HG03064 (cell line): ENCODE data around the gene MALRD1.
"Not testable (repeated sequence)": the region's sequence is repeated elsewhere in the genome, so short reads cannot be mapped to it uniquely, and the experiment has no call there.

Experiments
- ATAC-seq: cut with Tn5 transposase; IDR thresholded peaks from one replicate; pipeline ENCODE4 v1.9.1; 2021; ENCODE audit warnings: low read depth; ENCODE audit not compliant: unreplicated experiment

The MALRD1 gene

DNA sequence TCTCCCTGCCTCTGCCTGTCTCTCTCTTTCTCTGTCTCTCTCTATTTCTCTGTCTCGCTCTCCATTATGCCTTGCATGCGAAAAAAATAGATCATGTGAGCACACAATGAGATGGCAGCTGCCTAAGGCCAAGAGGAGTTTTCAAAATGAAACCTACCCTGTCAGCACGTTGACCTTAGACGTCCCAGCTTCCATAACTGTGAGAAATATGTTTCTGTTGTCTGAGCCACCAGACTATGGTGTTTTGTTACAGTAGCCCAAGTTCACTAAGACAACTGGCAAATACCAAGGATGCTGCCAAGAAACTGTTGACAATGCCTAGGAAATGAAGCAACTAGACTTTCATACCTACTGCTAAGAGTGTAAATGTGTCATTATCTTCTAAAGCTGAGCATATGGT is 697.1 kb downstream of the MALRD1 start:
- no peak for ATAC-seq

DNA sequence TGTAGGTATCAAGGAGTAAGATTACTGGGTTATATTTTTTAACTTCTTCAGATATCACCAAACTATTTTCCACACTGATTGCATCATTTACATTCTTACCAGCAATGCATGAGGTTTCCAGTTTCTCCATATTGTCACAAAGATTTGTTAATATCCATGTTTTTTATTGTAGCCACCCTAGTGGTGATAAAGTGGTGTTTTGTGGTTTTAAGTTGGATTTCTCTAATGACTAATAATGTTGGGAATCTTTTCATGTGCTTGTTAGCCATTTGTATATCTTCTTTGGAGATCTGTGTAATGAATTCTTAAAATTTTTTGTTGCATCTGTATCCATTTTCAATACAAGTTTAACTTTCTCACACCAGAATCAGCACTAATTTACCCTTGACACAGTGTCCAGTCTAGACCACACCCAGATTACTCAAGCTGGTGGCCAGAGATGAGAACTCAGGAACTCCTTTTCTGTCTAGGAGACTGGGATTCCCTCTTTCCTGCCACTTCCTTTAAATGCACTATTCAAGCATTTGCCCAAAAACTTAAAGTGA is 700.7 kb downstream of the MALRD1 start:
- ATAC-seq: no peak

DNA sequence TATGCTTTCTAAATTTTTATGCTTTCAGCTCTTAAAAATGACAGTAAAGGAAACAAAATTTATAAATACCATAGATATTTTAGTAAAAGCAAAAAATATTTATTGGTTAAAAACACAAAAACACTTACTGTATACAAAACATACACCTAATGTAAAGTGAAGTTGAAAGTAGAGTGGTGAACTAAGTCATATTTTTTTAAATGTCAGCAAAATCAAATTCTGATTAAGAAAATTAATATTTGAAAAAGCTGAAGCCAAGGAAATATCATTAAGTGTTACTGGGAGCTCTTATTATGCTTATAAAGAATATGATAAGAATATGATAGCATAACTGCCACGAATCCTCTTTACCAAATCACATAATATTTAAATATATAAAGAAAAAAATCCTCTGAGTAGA is 702.4 kb downstream of the MALRD1 start:
- ATAC-seq: no peak

DNA sequence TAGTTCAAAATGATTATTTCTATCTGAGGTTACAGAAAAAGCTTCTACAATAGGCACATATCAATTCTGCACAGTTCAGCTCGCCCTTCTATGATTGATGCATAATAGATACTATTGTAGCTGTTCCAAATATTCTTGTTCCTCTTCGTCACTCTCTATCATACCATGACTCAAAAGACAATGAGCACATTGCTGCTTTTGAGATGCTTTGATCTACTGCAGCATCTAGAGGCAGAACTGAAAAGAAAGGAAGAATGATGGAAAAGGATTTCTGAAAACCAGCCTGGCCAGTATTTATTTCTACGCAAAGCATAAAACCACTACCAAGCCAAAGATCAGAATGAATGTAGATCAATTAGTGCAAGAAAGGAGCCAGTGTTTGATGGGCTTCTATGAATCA is 708.3 kb downstream of the MALRD1 start:
- ATAC-seq: no peak

DNA sequence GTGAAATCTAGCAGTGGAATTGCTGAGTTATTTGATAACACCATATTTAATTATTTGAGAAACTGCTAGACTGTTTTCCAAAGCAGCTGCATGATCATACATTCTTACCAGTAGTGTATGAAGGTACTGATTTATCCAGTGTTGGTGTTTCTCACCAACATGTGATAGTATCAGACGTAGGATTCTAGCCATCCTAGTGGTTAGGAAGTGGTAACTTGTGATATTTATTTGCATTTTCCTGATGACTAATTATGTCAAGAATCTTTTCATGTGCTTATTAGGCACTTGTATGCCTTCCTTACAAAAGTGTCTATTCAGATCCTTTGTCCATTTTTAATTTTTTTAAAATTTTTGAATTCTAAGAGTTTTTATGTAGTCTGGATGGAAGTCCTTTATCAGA is 713.4 kb downstream of the MALRD1 start:
- ATAC-seq: no peak

DNA sequence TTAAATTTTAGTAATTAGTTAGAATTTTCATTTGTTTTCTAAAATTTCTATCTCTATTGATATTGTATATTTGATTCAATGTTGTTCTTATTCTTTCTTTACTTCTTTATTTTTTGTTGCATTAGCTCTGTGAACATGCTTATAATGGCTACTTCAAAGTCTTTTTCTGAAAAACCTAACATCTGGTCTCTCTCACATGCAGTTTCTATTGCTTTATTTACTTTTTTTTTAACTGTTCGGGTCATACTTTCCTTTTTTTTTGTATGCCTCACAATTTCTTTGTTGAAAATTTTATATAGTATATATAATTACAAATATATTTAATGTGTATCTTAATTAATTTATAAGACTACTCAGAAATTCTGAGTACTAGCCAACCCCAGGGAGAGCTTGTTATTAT is 715.5 kb downstream of the MALRD1 start:
- no peak for ATAC-seq

DNA sequence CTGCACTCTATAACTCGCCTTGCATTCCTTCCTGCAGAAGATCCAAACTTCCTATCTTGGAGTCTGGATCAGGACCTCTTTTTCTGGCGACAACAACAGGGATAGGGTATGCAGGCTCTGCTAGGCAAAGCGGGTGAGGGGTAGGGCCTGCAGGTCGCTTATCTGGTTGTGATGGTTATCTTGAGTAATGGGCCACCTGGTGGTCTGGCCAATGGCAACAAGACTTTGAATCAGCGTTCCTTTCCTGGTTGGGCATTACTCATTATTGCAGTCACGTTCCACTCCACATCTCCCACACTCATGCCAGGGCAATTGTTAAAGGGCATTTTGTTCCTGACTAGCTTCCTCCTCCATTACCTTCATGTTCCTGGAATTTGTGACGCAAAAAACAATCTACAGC is 719.3 kb downstream of the MALRD1 start:
- no peak for ATAC-seq

DNA sequence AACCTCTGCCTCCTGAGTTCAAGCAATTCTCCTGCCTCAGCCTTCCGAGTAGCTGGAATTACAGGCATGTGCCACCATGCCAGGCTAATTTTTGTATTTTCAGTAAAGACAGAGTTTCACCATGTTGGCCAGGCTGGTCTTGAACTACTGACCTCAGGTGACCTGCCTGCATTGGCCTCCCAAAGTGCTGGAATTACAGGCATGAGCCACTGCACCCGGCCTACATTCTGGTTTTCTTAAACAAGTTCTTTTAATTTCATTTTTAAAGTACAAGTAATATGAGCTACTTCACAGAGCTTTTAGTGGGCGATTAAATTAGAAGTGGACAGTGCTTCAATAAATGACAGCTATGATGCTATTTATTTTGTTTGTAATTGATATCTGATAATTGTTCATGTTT is 721.2 kb downstream of the MALRD1 start:
- not testable (repeated sequence) for ATAC-seq

DNA sequence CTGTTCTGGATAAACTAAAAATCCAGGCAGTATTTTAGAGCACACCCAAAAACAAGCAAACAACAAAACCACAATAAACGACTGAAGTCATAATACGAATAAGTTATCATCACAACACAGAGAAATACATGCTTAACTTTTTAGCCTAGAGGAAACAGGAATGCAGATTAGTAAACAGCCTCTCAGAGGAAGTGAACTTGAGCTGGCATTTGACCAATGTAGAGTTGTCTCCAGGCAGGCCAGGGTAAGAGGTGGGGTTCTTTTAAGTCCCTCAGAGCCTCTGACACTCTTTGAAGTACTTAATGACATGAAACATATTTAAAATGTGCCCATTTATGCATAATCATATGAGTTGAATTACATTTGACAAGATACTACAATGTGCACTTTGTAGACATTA is 724.4 kb downstream of the MALRD1 start:
- ATAC-seq: no peak

DNA sequence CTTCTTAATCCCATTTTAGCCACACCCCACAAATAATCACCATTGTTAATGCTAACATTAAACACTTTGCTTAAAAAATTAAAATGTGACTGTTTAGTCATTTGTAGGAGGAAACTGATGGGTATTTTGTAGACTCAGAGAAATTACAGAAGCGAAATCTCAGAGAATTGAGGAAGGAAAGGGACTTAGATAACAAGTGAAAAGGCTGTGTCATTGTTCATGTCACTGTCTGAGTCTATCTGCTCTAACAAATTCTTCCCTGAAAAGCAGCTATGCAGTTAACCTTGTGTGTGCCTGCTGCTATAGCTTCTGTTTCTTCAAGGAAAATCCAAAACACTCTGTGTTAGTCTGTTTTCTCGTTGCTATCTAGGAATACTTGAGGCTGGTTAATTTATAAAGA is 726.7 kb downstream of the MALRD1 start:
- no peak for ATAC-seq

DNA sequence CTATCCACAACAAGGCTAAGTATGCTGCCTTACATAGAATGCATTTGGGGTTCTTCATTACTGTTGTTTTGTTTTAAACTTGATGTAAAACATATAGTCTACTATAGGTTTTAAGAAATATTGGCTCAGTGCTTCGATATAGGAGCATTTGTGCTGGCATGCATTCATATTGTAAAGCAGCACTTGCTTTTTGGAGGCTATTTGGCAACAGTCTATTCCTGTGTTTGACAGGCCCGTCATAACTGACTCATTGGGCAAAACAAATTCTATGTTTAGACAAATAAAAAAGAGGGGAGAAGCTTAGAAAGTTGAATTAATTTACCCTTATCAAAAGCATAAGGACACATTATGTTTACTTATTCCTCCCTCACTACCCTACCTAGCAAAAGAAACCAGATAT is 729.2 kb downstream of the MALRD1 start:
- no peak for ATAC-seq

DNA sequence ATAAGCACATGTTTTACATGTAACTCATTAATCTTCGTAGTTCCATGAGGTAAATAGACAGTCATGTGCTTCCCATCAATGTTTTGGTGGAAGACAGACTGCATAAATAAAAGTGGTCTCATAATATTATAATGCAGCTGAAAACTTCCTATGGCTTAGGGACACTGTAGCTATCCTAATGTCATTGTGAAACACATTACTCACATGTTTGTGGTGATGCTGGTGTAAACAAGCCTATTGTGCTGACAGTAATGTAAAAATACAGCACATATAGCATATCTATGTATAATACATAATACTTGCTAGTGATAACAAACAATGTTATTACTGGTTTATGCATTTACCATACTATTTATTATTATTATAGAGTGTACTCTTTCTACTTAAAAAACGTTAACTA is 730.4 kb downstream of the MALRD1 start:
- ATAC-seq: no peak

DNA sequence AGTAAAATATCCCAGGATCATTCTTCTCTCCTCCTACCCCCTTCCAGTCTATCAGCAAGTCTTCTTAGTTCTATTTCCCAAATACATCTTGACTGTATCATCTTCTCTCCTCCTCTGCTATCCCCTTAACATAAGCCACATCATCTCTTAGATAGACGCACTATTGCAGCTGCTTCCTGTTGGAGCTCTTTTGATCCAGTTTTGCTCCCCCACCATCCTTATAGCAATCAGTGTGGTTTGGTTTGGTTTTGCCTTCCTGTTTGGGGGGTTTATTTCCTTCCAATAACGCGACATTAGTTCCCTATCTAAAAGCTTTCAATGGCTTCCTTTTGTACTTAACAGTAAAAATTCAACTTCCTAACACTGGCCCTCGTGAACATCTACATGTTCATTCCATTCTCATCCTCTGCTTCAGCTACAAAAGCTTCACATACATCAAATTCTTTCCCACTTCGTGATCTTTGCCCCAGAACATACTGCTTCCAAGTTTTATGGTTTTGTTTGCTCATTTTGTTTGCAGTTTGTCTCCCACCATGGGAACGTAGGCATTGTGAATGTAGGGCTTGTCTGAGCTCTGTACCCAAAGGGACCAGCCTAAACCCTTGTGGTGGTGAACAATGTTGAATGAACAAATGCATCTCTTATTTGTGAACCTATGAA is 734.0 kb downstream of the MALRD1 start:
- no peak for ATAC-seq

DNA sequence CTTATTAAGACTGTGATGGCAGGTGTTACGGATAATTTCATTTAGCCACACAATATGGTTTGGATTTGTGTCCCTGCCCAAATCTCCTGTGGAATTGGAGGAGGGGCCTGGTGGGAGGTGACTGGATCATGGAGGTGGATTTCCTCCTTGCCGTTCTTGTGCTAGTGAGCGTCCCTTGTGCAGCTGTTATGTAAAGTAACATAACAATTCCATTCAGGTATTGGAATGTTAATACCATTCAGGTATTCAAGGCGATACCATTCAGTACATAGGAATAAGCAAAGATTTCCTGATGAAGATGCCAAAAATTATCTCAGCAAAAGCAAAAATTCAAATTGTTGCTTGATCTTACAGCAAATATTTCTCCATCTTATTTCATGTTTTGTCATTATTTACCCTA is 735.1 kb downstream of the MALRD1 start:
- no peak for ATAC-seq
